ENCODE measurements around the gene CACNG4. TPM values are rescaled to one million over a fixed set of nuclear protein-coding genes. Genes with fewer than 3 reads are reported as not detected.

Gene CACNG4
- total RNA-seq, 4 donors from 2014 or later: not detected

DNA sequence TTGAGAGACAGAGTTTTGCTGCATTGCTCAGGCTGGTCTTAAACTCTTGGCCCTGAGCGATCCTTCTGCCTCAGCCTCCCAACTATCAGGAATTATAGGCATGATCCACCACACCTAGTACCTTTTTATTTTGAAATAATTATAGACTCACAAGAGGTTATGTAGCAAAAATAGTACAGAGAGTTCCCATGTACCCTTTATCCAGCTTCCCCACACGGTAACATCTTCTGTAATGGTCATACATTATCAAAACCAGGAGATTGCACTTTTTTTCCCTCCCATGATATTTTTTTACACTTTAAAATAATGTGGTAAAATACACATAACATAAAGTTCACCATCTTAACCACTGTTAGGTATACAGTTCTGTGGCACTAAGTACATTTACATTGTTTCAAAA, 28.8 kb upstream of the CACNG4 start:
- no peak for TF ChIP-seq CTCF (IDR thresholded peaks at IDR 0.05; ENCODE audit: low read depth)

DNA sequence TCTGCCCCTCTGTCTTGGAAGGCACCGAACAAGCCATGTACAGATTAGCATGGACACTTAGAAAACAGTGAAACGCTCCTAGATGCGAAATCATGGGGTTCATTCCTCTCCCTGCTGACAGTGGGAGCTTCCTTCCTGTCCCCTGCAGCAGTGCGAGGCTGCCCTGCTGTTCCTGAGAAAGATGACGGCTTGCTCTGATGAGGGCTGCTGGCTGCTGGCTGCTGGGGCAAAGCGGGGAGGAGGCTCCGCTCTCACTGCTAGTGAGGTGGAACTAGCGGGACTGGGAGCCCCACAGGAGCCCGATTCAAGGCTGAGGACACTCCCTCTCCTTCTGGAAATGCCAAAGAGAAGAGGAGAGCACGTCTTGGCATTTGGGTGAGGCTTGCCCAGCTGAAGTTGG, 25.9 kb upstream of the CACNG4 start:
- TF ChIP-seq CTCF (IDR thresholded peaks at IDR 0.05; ENCODE audit: low read depth): no peak

DNA sequence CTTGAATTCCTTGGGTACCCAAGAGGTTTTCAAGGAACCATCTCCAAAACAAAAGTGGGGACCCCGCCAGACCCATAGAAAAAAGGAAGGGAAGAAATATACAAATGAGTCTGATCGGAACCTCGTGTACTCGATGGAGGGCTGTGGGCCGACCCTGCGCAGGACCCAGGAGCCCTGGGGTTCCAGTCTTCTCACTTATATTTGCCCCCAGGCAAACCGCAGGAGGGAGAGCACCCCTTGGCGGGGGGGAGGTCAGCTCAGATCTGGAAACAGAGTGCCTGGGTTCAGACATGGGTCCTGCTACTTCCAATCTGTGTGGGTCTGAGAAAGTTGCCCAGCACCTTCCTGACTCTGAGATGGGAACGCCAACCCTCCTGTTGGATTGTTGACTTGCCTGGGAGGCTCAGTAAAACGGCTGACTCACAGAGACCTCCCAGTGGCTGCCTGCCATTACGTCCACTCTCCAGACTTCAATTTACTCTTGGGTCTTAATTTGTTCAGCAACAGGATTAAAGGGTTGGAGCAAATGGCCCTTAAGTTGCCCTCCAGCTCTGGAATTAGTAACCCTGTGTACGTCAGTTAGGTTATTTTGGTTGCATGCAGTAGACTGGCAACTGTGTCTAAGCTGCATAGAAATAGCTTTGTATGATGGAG, 24.9 kb upstream of the CACNG4 start:
- no peak for TF ChIP-seq CTCF (IDR thresholded peaks at IDR 0.05; ENCODE audit: low read depth)

- no peak for TF ChIP-seq CTCF (IDR thresholded peaks at IDR 0.05; ENCODE audit: low read depth)
Observed at GRCh38 chr17:66941249-66941648, 23.3 kb upstream of the CACNG4 start.

DNA sequence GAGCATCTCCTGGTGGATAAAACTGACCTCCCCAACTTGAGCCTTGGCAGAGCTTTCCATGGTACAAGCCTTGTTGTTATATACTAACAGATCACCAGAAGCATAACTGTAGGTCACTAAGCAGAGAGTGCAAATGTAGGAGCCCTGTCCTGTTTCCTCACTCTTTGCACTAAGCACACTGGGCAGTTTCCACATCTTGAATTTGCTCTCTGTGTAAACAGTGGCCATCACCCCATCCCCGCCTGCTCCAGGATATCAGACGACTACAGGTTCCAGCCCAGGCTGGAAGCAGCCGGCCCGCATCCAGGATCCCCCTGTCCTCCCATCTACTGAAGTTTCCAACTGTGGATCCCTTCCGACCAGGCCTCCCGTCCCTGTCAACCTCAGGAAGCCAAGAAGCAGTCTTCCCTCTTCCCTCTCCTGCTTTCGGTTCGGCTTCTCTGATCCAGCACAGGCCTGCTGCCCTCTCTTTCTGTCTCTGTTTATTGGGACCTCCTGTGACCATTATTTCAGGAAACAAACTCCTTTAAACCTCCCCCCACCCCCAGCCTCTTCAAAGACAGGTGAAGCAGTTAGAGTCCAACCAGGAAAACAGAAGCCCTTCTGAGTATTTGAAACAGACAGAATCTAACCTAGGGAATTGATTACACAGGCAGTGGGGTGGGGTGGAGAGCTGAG, 22.6 kb upstream of the CACNG4 start:
- TF ChIP-seq CTCF (IDR thresholded peaks at IDR 0.05; ENCODE audit: low read depth): no peak

DNA sequence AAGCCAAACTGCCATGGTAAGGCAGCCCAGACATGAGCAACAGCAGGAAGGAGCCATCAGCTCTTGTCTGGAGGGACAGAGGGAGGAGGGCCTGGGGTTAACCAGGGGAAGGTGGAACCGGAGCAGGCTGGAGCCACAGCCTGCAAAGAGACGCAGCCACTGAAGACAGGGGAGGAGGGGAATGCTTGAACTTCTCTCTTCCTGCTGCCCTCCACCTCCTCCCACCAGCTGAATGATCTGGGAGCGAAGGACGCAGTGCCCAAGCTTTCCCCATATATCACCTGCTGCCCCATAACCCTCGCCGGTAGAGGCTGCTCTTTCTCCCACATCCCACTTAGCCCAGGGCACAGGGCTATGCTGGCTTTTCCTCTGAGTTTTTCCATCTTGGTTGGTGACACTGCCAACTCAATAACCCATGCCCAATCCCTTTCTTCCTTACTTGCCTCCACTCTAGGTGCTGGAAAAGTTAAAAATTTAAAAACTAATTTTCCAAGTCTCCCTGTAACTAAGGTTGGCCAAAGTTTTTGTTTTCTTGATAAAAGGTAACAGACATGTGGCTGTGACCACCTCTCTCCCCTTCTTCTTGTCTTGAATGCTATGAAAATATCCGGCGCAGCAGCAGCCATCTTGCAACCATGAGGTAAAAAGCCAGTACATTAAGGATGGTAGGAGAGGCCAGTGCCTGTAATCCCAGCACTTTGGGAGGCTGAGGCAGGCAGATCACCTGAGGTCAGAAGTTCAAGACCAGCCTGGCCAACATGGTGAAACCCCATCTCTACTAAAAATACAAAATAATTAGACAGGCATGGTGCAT, 21.8 kb upstream of the CACNG4 start:
- no peak for TF ChIP-seq CTCF (IDR thresholded peaks at IDR 0.05; ENCODE audit: low read depth)

GRCh38 chr17:66943484-66943883, 21.0 kb upstream of the CACNG4 start:
- TF ChIP-seq CTCF (IDR thresholded peaks at IDR 0.05; ENCODE audit: low read depth): no peak
